Anterior cingulate cortex (tissue), 58 donors: ENCODE data around the gene CNTN1.

Source experiments
- DNase-seq, 58 donors: peaks; one replicate each; lab custom pipeline; 2025; lab: John Stamatoyannopoulos, UW

Gene CNTN1

GRCh38 chr12:40691913-40692764, at the start of gene CNTN1:
CNTN1 (plus strand) TSS chr12:40692439.
- peak; percentile 30 to 92 (median 80) for DNase-seq

GRCh38 chr12:40643506-40643905, 48.7 kb upstream of the CNTN1 start:
- no peak for DNase-seq

- DNase-seq: no peak
Observed at GRCh38 chr12:40643976-40644375, 48.3 kb upstream of the CNTN1 start.

DNA sequence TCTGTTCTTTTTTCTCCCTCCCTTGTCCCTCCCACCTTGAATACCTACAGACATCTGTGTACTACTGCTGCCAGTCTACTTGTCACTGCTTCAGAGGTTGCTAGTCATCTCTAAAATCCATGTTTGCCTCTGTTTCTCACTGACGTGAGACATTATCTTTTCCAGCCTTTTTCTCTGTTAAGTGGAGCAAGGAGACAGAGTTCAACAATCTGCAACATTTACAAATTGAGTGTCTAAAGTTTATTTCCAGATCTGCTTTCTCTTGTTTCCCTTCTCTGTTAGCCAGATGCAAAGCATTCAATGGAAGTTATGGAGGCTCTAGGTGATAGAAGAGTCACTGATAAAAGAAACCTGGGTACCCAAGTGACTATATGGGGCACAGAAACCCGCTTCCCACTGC, 47.5 kb upstream of the CNTN1 start:
- DNase-seq: no peak

GRCh38 chr12:40645361-40645760, 46.9 kb upstream of the CNTN1 start:
- DNase-seq: no peak

GRCh38 chr12:40646456-40646855, 45.8 kb upstream of the CNTN1 start:
- DNase-seq: no peak

DNA sequence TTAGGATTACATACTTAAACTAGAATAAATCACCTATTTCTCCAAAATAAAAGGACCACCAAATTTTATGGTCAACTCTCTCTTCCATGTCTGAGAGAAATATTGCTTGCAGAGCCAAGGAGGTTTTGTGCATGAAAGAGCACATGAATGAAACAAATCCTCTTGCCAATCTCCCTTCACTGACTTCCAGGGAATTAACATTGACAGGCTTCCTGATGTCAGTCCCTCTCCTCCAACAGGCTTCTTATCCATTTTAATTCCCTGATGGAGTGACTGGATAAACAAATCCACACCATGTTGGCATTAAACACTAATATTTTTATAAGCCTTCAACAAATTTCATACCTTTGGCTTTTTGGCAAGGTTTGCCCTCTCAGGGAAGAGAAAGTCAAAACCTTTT, 45.3 kb upstream of the CNTN1 start:
- DNase-seq: no peak

DNA sequence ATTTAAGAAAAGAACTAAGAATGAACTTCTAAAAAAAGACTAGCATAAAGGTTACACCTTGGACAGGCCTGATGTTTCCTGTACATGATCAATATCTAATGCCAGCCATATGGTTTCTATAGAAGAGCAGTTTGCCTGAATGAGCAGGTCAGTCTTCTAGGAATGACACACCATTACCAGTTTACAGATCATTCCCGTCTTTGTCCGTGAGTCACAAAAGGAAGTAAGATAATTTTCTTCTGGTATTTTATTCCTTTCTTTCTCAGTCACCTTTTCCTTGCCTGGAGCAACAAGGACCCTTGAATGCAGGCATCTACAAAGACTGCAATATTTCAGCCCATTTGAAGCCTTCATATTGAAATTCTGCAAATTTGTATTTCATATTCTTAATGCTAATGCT, 44.6 kb upstream of the CNTN1 start:
- DNase-seq: no peak

- no peak for DNase-seq
Observed at GRCh38 chr12:40648519-40648918, 43.7 kb upstream of the CNTN1 start.

GRCh38 chr12:40650038-40650704, 42.1 kb upstream of the CNTN1 start:
- no peak for DNase-seq

DNA sequence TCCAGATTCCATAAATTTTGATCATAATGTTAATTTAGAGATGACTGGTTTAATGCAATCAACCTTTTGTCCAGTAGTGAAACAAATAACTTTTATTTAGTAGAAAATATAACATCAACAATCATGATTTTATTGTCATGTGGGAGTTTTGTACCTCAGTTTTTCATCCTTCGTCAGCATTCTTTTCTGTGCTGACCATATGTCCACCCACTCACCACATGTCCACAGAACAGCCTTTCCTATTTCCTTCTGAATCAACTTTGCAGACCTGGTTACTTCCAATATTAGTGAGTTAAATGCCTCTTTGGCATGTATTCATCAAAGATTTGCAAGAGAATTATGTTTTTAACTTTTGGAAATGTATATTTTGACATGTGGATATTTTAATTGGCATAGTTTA, 36.8 kb upstream of the CNTN1 start:
- DNase-seq: peak in 2 of 58 donors; percentile 1 to 7

GRCh38 chr12:40662366-40662765, 29.9 kb upstream of the CNTN1 start:
- no peak for DNase-seq

- no peak for DNase-seq
Observed at GRCh38 chr12:40663781-40664180, 28.5 kb upstream of the CNTN1 start.

DNA sequence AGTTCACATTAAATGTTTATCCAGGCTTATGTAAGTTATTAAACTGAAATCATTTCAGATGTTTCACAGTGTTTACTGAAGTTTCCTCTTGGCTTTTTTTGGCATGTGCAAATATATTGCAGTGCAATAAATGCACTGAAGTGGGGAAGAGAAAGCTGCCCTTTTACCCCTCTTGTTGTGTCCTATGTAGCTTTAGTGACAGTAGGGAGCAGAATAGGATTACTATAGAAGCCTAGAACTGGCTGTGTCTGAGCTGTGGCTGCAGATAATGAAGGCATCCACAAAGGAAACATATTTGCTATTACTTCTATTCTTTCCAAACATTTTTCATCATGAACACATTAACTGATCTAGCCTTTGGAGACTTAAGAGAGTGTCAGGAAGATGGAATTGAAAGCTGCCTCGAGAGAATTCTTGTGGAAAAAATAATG, 24.1 kb upstream of the CNTN1 start:
- no peak for DNase-seq

DNA sequence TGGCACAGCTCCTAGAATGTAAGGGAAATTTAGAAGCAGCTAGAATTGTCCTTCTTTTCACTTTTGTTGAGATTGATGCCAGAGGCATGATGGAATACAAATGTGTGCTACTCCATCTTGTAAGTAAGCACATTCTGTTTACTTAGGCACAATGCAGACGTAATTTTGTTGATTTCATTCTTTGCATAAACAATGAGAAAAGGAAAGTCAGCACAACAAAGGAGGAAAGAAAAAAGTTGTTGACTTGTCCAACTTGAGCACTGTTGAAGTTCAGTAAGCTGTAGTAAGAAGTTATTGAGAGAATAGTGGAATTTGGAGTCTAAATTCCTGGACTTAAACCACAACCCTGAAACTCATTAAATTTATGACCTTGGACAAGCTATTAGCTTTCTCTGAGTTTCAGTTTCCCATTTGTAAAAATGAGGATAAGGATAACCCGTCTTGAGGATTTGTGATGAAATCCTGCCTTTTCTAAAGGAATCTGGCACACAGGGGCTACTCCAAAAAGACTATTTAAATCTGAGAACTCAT, 19.4 kb upstream of the CNTN1 start:
- DNase-seq: no peak

- no peak for DNase-seq
Observed at GRCh38 chr12:40681148-40681547, 11.1 kb upstream of the CNTN1 start.

GRCh38 chr12:40684986-40685385, 7.3 kb upstream of the CNTN1 start:
- no peak for DNase-seq

DNA sequence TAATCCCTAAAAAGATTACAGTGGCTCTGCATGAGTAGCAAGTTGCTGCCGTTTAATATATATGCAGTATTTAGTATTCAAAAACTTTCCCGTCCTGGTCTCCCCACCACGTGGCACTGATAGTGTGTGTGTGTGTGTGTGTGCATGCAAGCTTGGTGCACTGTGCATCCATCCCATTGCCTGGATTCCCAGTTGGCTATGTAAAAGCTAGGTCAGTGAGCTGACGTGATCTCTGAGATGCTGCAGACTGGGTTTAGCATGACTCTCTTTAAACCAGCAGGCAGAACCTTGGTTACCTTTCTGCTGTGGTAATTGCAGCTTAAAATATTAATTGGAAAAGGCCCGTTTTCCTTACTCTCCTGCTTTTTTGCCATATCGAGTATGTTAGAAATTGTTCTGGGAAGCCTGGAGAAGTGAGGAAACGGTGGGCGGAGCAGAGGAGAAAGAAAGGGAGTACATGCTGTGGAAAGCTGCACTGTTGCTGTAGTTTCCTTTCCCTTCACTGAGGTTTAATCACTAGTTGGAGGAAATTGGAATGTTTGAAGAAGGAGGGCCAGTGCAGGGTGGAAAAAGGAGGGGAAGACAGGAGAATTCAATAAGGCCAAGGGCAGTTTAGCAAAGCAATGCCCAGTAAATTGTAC, 4.0 kb upstream of the CNTN1 start:
- DNase-seq: peak in 15 of 58 donors; percentile 0 to 26 (median 8)

DNA sequence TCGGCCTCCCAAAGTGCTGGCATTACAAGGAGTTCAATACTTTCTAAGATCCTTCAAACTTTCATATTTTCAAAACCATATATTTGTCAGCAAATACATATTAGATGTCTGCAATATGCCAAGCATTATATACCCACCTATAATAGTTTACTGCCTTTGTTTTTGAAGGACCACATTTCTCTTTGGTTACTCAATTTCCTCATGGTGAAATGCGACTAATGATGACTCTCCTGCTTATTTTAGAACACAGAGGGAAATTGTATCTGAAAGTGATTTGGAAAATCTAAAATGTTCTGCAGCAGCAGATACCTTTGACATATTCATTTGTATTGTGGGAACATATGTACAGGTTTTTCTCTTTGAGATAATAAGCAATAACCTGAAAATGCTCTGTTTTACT, 2.7 kb upstream of the CNTN1 start:
- no peak for DNase-seq

DNA sequence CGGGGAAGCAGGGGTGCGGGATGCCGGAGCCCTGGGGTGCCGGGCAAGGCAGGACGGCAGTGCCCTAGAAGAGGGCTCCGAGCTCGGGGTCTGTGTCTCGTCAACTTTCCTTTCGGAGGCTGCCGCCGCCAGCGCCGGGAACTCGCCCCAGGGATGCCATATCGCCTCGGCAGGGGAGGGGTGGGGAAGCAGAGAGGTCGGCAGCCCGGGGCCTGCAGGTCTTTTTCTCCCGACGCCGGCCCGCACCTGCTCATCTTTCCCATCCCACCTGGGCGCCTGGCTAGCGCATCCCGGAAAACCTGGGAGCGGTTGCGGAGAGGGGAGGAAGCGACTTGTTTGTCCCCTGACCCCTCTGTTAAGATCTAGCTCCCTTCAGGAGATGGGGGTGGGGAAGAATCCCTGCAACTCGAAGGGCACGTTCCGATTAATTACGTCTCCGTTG, 547 bp downstream of the CNTN1 start:
- DNase-seq: peak in 10 of 58 donors; percentile 6 to 69 (median 40)

- peak in 55 of 58 donors; percentile 6 to 76 (median 43) for DNase-seq
Observed at GRCh38 chr12:40693207-40693821, 1.1 kb downstream of the CNTN1 start.
